ENCODE measurements around the gene SENP8.

Gene SENP8

GRCh38 chr15:72179950-72180581 lies 61.9 kb downstream of the SENP8 start:
- Histone ChIP-seq H4K20me1 (ENCODE audit: insufficient read depth, low read length, poor library complexity, severe bottlenecking) (no peaks in the 10 kb centered on the region), H3K9me2 (replicated peaks; ENCODE audit: low read depth, low read length) (no peaks in the 10 kb centered on the region), H3F3A (ENCODE audit: low read depth) (no peaks in the 10 kb centered on the region), H3K4me3 (ENCODE audit: low read length, poor library complexity, severe bottlenecking) (no peak overlapping the region), H3K27me3 (ENCODE audit: insufficient read depth, low read length, poor library complexity, severe bottlenecking) (no peaks in the 10 kb centered on the region), H3K36me3 (ENCODE audit: insufficient read depth, low read length) (no peaks in the 10 kb centered on the region), H3K4me1 (ENCODE audit: insufficient read depth, low read length, poor library complexity, severe bottlenecking) (no peaks in the 10 kb centered on the region), H3K9ac (ENCODE audit: low read depth, low read length, poor library complexity, severe bottlenecking) (no peak overlapping the region), H3K4me2 (ENCODE audit: low read depth, low read length, poor library complexity, severe bottlenecking) (no peak overlapping the region), H3K9me3 (ENCODE audit: insufficient read depth, low read depth, low read length) (no peaks in the 10 kb centered on the region), H2AFZ (ENCODE audit: low read length) (no peak overlapping the region), H3K79me2 (ENCODE audit: insufficient read depth, low read length) (no peaks in the 10 kb centered on the region)
- TF ChIP-seq EZH2phosphoT487 (IDR thresholded peaks at IDR 0.05; ENCODE audit: borderline replicate concordance) (no peak), CTCF (conservative IDR thresholded peaks at IDR 0.05; ENCODE audit: low read length) (no peak)

- Histone ChIP-seq H3K4me1 (ENCODE audit: insufficient read depth, low read length, poor library complexity, severe bottlenecking) (no peaks in the 10 kb centered on the region), H2AFZ (ENCODE audit: low read length) (no peak overlapping the region), H3K9me2 (replicated peaks; ENCODE audit: low read depth, low read length) (no peaks in the 10 kb centered on the region), H3K9ac (ENCODE audit: low read depth, low read length, poor library complexity, severe bottlenecking) (no peak overlapping the region), H3K9me3 (ENCODE audit: insufficient read depth, low read depth, low read length) (no peaks in the 10 kb centered on the region), H3K36me3 (ENCODE audit: insufficient read depth, low read length) (no peaks in the 10 kb centered on the region), H4K20me1 (ENCODE audit: insufficient read depth, low read length, poor library complexity, severe bottlenecking) (no peaks in the 10 kb centered on the region), H3K27me3 (ENCODE audit: insufficient read depth, low read length, poor library complexity, severe bottlenecking) (no peaks in the 10 kb centered on the region), H3F3A (ENCODE audit: low read depth) (no peaks in the 10 kb centered on the region), H3K4me3 (ENCODE audit: low read length, poor library complexity, severe bottlenecking) (no peak overlapping the region), H3K4me2 (ENCODE audit: low read depth, low read length, poor library complexity, severe bottlenecking) (no peak overlapping the region), H3K79me2 (ENCODE audit: insufficient read depth, low read length) (no peaks in the 10 kb centered on the region)
- TF ChIP-seq EZH2phosphoT487 (IDR thresholded peaks at IDR 0.05; ENCODE audit: borderline replicate concordance): no peak
- TF ChIP-seq CTCF (conservative IDR thresholded peaks at IDR 0.05; ENCODE audit: low read length): no peak
These were observed 62.6 kb downstream of the SENP8 start for GRCh38 chr15:72180761-72181324.

DNA sequence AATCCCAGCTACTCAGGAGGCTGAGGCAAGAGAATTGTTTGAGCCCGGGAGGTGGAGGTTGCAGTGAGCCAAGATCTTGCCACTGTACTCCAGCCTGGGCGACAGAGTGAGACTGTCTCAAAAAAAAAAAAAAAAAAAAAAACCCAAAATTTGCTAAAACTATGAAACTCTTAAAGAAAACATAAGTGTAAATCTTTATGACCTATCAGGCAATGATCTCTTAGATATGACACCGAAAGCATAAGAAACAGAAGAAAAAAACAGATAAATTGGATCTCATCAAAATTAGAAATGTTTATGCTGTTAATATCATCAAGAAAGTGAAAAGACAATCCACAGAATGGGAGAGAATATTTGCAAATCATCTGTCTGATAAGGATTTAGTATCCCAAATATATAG lies 64.0 kb downstream of the SENP8 start:
- Histone ChIP-seq H3K4me2 (ENCODE audit: low read depth, low read length, poor library complexity, severe bottlenecking) (no peak overlapping the region), H3K4me1 (ENCODE audit: insufficient read depth, low read length, poor library complexity, severe bottlenecking) (no peaks in the 10 kb centered on the region)
- no peak for TF ChIP-seq EZH2phosphoT487 (IDR thresholded peaks at IDR 0.05; ENCODE audit: borderline replicate concordance)
- no peak for TF ChIP-seq CTCF (conservative IDR thresholded peaks at IDR 0.05; ENCODE audit: low read length)

More for the DNA sequence above, 64.0 kb downstream of the SENP8 start:
- Histone ChIP-seq H3K27me3 (ENCODE audit: insufficient read depth, low read length, poor library complexity, severe bottlenecking) (no peaks in the 10 kb centered on the region), H3K79me2 (ENCODE audit: insufficient read depth, low read length) (no peaks in the 10 kb centered on the region), H3K9ac (ENCODE audit: low read depth, low read length, poor library complexity, severe bottlenecking) (no peak overlapping the region), H3K9me2 (replicated peaks; ENCODE audit: low read depth, low read length) (no peaks in the 10 kb centered on the region), H3K9me3 (ENCODE audit: insufficient read depth, low read depth, low read length) (no peaks in the 10 kb centered on the region), H3F3A (ENCODE audit: low read depth) (no peaks in the 10 kb centered on the region), H2AFZ (ENCODE audit: low read length) (no peak overlapping the region), H4K20me1 (ENCODE audit: insufficient read depth, low read length, poor library complexity, severe bottlenecking) (no peaks in the 10 kb centered on the region), H3K4me3 (ENCODE audit: low read length, poor library complexity, severe bottlenecking) (no peak overlapping the region), H3K36me3 (ENCODE audit: insufficient read depth, low read length) (no peaks in the 10 kb centered on the region)

Data from Loucy (cell line).